Esophagus squamous epithelium (tissue), 4 donors: ENCODE measurements around the gene MANSC4.

Source experiments
- POLR2A ChIP-seq, 4 donors: fragments of 450-650 bp; IDR thresholded peaks; one replicate each; pipeline ENCODE4 v1.6.1; 2017; ENCODE audit warnings: antibody characterized with exemption in 4 of 4, mild to moderate bottlenecking in 4 of 4, moderate library complexity in 3 of 4
- TF ChIP-seq, protein P1 (sequence below), 6 experiments: fragments of 450-650 bp in 4 of 6; fragments of 200-600 bp in 2 of 6; sonication (generic) in 2 of 6; IDR thresholded peaks; one replicate each; pipeline ENCODE4 v1.5.1; 2016 to 2019; ENCODE audit warnings: antibody characterized with exemption in 6 of 6, mild to moderate bottlenecking in 4 of 6, moderate library complexity in 4 of 6

DNA sequence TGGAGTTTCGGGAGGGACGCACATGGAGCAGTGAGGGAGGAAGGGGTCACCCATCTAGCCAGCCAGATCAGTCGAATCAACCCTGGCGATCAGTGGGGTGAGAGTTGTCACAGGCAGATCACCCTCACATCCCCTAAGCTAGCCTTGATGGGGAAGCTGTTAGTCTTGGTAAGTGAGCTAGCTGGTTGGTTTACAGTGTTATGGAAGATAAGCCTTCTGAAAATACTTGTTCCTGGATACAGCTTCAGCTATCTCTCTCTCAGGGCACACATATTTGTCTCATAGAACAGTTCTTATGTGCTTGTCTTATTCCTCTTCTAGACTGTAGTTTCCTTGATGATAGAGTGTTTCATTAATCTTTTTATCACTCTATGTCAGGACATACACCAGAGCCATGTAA lies 26.2 kb upstream of the MANSC4 start:
- no peak for TF ChIP-seq POLR2A (IDR thresholded peaks at IDR 0.05)
- TF ChIP-seq, protein P1, sequence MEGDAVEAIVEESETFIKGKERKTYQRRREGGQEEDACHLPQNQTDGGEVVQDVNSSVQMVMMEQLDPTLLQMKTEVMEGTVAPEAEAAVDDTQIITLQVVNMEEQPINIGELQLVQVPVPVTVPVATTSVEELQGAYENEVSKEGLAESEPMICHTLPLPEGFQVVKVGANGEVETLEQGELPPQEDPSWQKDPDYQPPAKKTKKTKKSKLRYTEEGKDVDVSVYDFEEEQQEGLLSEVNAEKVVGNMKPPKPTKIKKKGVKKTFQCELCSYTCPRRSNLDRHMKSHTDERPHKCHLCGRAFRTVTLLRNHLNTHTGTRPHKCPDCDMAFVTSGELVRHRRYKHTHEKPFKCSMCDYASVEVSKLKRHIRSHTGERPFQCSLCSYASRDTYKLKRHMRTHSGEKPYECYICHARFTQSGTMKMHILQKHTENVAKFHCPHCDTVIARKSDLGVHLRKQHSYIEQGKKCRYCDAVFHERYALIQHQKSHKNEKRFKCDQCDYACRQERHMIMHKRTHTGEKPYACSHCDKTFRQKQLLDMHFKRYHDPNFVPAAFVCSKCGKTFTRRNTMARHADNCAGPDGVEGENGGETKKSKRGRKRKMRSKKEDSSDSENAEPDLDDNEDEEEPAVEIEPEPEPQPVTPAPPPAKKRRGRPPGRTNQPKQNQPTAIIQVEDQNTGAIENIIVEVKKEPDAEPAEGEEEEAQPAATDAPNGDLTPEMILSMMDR (IDR thresholded peaks at IDR 0.05), result no peak
